SK-N-SH (cell line): ENCODE measurements around the gene BRDT. TPM values are rescaled to one million over a fixed set of nuclear protein-coding genes. Genes with fewer than 3 reads are reported as not detected.

Experiments used
- CTCF ChIA-PET: fragments of 300-600, 350-600 bp; formaldehyde crosslinking; extraction: SDS; loops from one replicate; lab custom pipeline; 2021; lab: Yijun Ruan, JAX
- POLR2A ChIA-PET: fragments of 350-600 bp; sonication (Branson Sonifier 250); formaldehyde crosslinking; extraction: SDS; loops from one replicate; lab custom pipeline; 2020; ENCODE audit warnings: antibody characterized with exemption, inconsistent platforms; lab: Yijun Ruan, JAX
- DNase-seq: peaks from one replicate; pipeline ENCODE4 v3.0.0; 2012
- H2AFZ ChIP-seq: fragments of 200-600 bp; sonication (generic); 2 replicates; pipeline ENCODE4 v1.8.1; 2016; ENCODE audit warnings: antibody characterized with exemption, mild to moderate bottlenecking, low read depth
- H3F3A ChIP-seq: fragments of 200-600 bp; sonication (generic); replicated peaks from 2 replicates; pipeline ENCODE3; 2016; ENCODE audit warnings: antibody characterized with exemption, mild to moderate bottlenecking; ENCODE audit not compliant: insufficient read depth
- H3K27ac ChIP-seq, 2 experiments: fragments of 200-500 bp in 1 of 2; fragments of 200-600 bp in 1 of 2; sonication (Bioruptor generic) in 1 of 2; sonication (generic), shearing (Covaris generic) in 1 of 2; 2 replicates each; pipeline versions ENCODE4 v1.5.1 to v1.6.1; 2014 to 2016; ENCODE audit warnings: low read depth in 2 of 2, inconsistent platforms in 1 of 2, low read length in 1 of 2, mild to moderate bottlenecking in 1 of 2, mixed read lengths in 1 of 2
- H3K27me3 ChIP-seq: fragments of 200-600 bp; sonication (generic), shearing (Covaris generic); 2 replicates; pipeline ENCODE4 v1.6.1; 2016; ENCODE audit warnings: mixed run types; ENCODE audit not compliant: insufficient read depth
- H3K36me3 ChIP-seq, 2 experiments: fragments of 200-500 bp in 1 of 2; fragments of 200-600 bp in 1 of 2; sonication (Bioruptor generic) in 1 of 2; sonication (generic) in 1 of 2; replicated peaks in 1 of 2; 2 replicates each; pipeline versions ENCODE3 to v1.5.1; 2014 to 2016; ENCODE audit warnings: low read length in 1 of 2, mild to moderate bottlenecking in 1 of 2; ENCODE audit not compliant: insufficient read depth in 2 of 2, control insufficient read depth in 1 of 2
- H3K4me1 ChIP-seq, 2 experiments: fragments of 200-500 bp in 1 of 2; fragments of 200-600 bp in 1 of 2; sonication (Bioruptor generic) in 1 of 2; sonication (generic), shearing (Covaris generic) in 1 of 2; 2 replicates each; pipeline versions ENCODE4 v1.5.1 to v1.6.1; 2014 to 2016; ENCODE audit warnings: low read depth in 1 of 2, low read length in 1 of 2, mixed run types in 1 of 2; ENCODE audit not compliant: insufficient read depth in 2 of 2, control insufficient read depth in 1 of 2
- H3K4me2 ChIP-seq: fragments of 200-600 bp; sonication (generic), shearing (Covaris generic); 2 replicates; pipeline ENCODE4 v1.6.1; 2017; ENCODE audit warnings: mixed run types
- H3K4me3 ChIP-seq, 2 experiments: fragments of 200-500 bp in 1 of 2; fragments of 200-600 bp in 1 of 2; sonication (Bioruptor generic) in 1 of 2; sonication (generic), shearing (Covaris generic) in 1 of 2; 2 replicates each; pipeline versions ENCODE4 v1.5.1 to v1.8.1; 2014 to 2016; ENCODE audit warnings: low read depth in 2 of 2, inconsistent platforms in 1 of 2, low read length in 1 of 2, mild to moderate bottlenecking in 1 of 2, mixed read lengths in 1 of 2, moderate library complexity in 1 of 2
- H3K79me2 ChIP-seq: fragments of 200-600 bp; sonication (generic); 2 replicates; pipeline ENCODE4 v1.8.1; 2017; ENCODE audit warnings: mild to moderate bottlenecking; ENCODE audit not compliant: insufficient read depth
- H3K9ac ChIP-seq: fragments of 200-600 bp; sonication (generic); 2 replicates; pipeline ENCODE4 v1.6.1; 2017; ENCODE audit warnings: mixed run types
- H3K9me2 ChIP-seq: fragments of 200-600 bp; sonication (generic); 2 replicates; pipeline ENCODE4 v1.6.1; 2017; ENCODE audit warnings: mixed run types
- H3K9me3 ChIP-seq: fragments of 200-600 bp; sonication (generic); 2 replicates; pipeline ENCODE4 v1.6.1; 2017; ENCODE audit warnings: mixed run types, mild to moderate bottlenecking, moderate library complexity
- H4K20me1 ChIP-seq: fragments of 200-600 bp; sonication (generic); 2 replicates; pipeline ENCODE4 v1.6.1; 2017; ENCODE audit warnings: mild to moderate bottlenecking, mixed run types; ENCODE audit not compliant: insufficient read depth
- CTCF ChIP-seq: fragments of 200-600 bp; sonication (generic); IDR thresholded peaks from 2 replicates; pipeline ENCODE4 v1.6.1; 2017; ENCODE audit warnings: antibody characterized with exemption, mild to moderate bottlenecking, moderate library complexity
- EP300 ChIP-seq, 2 experiments: IDR thresholded peaks; 2 replicates each; pipeline versions ENCODE4 v1.4.0 to v1.6.1; 2012; ENCODE audit warnings: borderline replicate concordance in 1 of 2, low read depth in 1 of 2, low read length in 1 of 2
- EZH2phosphoT487 ChIP-seq: fragments of 200-600 bp; sonication (generic); IDR thresholded peaks from 2 replicates; pipeline ENCODE4 v1.6.1; 2017; ENCODE audit warnings: low read depth, mixed run types, mild to moderate bottlenecking, antibody characterized with exemption, moderate library complexity, borderline replicate concordance
- FOSL2 ChIP-seq: IDR thresholded peaks from 2 replicates; pipeline ENCODE4 v1.4.0; 2012; ENCODE audit warnings: low read depth, mild to moderate bottlenecking, moderate library complexity, borderline replicate concordance
- MEF2A ChIP-seq: IDR thresholded peaks from 2 replicates; pipeline ENCODE4 v1.4.0; 2012; ENCODE audit warnings: low read depth, borderline replicate concordance
- MXI1 ChIP-seq: IDR thresholded peaks from 2 replicates; pipeline ENCODE4 v1.6.1; 2012; ENCODE audit warnings: mild to moderate bottlenecking, low read depth, low read length, improper control_type of control experiment
- NFIC ChIP-seq: IDR thresholded peaks from 2 replicates; pipeline ENCODE4 v1.4.0; 2012; ENCODE audit warnings: borderline replicate concordance
- NRF1 ChIP-seq: IDR thresholded peaks from 2 replicates; pipeline ENCODE4 v1.6.1; 2012; ENCODE audit warnings: low read depth, mild to moderate bottlenecking, low read length
- POLR2AphosphoS5 ChIP-seq: IDR thresholded peaks from 2 replicates; pipeline ENCODE4 v1.6.1; 2012; ENCODE audit warnings: low read depth, low read length
- RCOR1 ChIP-seq: fragments of 150-350 bp; IDR thresholded peaks from 2 replicates; pipeline ENCODE4 v1.6.1; 2017; ENCODE audit warnings: antibody characterized with exemption, low read length
- RFX5 ChIP-seq: IDR thresholded peaks from 2 replicates; pipeline ENCODE4 v1.6.1; 2012; ENCODE audit warnings: mild to moderate bottlenecking, improper control_type of control experiment, low read length
- RXRA ChIP-seq: IDR thresholded peaks from 2 replicates; pipeline ENCODE4 v1.4.0; 2012; ENCODE audit warnings: low read depth, mild to moderate bottlenecking, borderline replicate concordance
- SIN3A ChIP-seq: IDR thresholded peaks from 2 replicates; pipeline ENCODE4 v1.6.1; 2012; ENCODE audit warnings: low read depth, mild to moderate bottlenecking, low read length, moderate library complexity, borderline replicate concordance
- SMC3 ChIP-seq: IDR thresholded peaks from 2 replicates; pipeline ENCODE4 v1.6.1; 2012; ENCODE audit warnings: low read depth, low read length, improper control_type of control experiment
- TEAD4 ChIP-seq: IDR thresholded peaks from 2 replicates; pipeline ENCODE4 v1.4.0; 2012; ENCODE audit warnings: mild to moderate bottlenecking, borderline replicate concordance; ENCODE audit not compliant: insufficient read depth
- ZBTB33 ChIP-seq: IDR thresholded peaks from 2 replicates; pipeline ENCODE4 v1.4.0; 2012; ENCODE audit warnings: low read depth, borderline replicate concordance
- WGBS: methylation state at CpG from one replicate; pipeline ENCODE4 v1.1.6; 2017; ENCODE audit warnings: low lambda C conversion rate; 5-methylcytosine and 5-hydroxymethylcytosine counted together
- polyA plus RNA-seq, 3 experiments: library from polyadenylated mRNA; depleted of rRNA; stranded (reverse); fragments of >200 nt; gene quantifications; 2 replicates each; pipeline ENCODE4 v1.2.3, GENCODE V29; 2012
- TF ChIP-seq, protein P1 (sequence below): IDR thresholded peaks from 2 replicates; pipeline ENCODE4; 2012
- TF ChIP-seq, protein P2 (sequence below): IDR thresholded peaks from 2 replicates; pipeline ENCODE4 v1.4.0; 2012; ENCODE audit warnings: low read depth

The BRDT gene
- polyA plus RNA-seq, 1 of the 3 experiments (the other 2 are of a cell fraction) = not detected

- H3K27ac ChIP-seq = no peak overlapping the region
- WGBS = 21% methylated on average over 5 of the region's 5 CpGs
- H3K4me3 ChIP-seq = no peak overlapping the region
- H3K4me2 ChIP-seq = no peak overlapping the region
- no peak for TF ChIP-seq RCOR1
- no peak for TF ChIP-seq NRF1
- TF ChIP-seq MXI1 = no peak
- TF ChIP-seq, protein P1, sequence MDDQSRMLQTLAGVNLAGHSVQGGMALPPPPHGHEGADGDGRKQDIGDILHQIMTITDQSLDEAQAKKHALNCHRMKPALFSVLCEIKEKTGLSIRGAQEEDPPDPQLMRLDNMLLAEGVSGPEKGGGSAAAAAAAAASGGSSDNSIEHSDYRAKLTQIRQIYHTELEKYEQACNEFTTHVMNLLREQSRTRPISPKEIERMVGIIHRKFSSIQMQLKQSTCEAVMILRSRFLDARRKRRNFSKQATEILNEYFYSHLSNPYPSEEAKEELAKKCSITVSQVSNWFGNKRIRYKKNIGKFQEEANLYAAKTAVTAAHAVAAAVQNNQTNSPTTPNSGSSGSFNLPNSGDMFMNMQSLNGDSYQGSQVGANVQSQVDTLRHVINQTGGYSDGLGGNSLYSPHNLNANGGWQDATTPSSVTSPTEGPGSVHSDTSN = no peak
- no peak for TF ChIP-seq EP300 (IDR thresholded peaks at IDR 0.05; ENCODE audit: borderline replicate concordance in 1 of 2, low read depth in 1 of 2, low read length in 1 of 2)
- TF ChIP-seq EZH2phosphoT487 = no peak
- TF ChIP-seq RXRA = no peak
- no peak for TF ChIP-seq SIN3A
- TF ChIP-seq TEAD4 = no peak
- TF ChIP-seq, protein P2, sequence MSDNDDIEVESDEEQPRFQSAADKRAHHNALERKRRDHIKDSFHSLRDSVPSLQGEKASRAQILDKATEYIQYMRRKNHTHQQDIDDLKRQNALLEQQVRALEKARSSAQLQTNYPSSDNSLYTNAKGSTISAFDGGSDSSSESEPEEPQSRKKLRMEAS = no peak
- no peak for TF ChIP-seq SMC3
- no peak for TF ChIP-seq NFIC
- no peak for TF ChIP-seq ZBTB33
- TF ChIP-seq MEF2A = no peak
- TF ChIP-seq RFX5 = no peak
- TF ChIP-seq CTCF = no peak
- no peak for TF ChIP-seq FOSL2
- no peak for TF ChIP-seq POLR2AphosphoS5
- no peaks in the 10 kb centered on the region for H3K9me3 ChIP-seq
- H3K36me3 ChIP-seq = no peaks in the 10 kb centered on the region
- no peaks in the 10 kb centered on the region for H3K4me1 ChIP-seq
- peaks cover 5% of the 10 kb centered on the region for H3F3A ChIP-seq
- H3K27me3 ChIP-seq = peaks cover 11% of the 10 kb centered on the region; the same call in 1 of the 2 replicates
- CTCF ChIA-PET = interaction anchor here (0.6 to 1.9 kb wide), 2 partner anchors 11 to 1768 kb away, joined by 3 to 8 read pairs; no protein-coding TSS in a partner anchor
- no peak overlapping the region for H3K9ac ChIP-seq
- H3K79me2 ChIP-seq = no peaks in the 10 kb centered on the region
- H4K20me1 ChIP-seq = no peaks in the 10 kb centered on the region
- DNase-seq = no peak
- no peaks in the 10 kb centered on the region for H3K9me2 ChIP-seq
- POLR2A ChIA-PET = no interaction called here
- H2AFZ ChIP-seq = no peak overlapping the region
Measured at GRCh38 chr1:91916811-91917460, 32.3 kb upstream of the BRDT start.
